HEK293 (cell line): ENCODE results near the gene HOXA4.

ENCODE experiments used
- GLIS1 ChIP-seq: fragments of 450-650 bp; formaldehyde crosslinking; IDR thresholded peaks from 2 replicates; pipeline ENCODE4 v1.5.1; 2016; ENCODE audit warnings: missing biosample characterization, missing genetic modification characterization
- HOXA7 ChIP-seq: sonication (generic); formaldehyde crosslinking; IDR thresholded peaks from 2 replicates; pipeline ENCODE4 v1.8.1; 2022; ENCODE audit warnings: missing genetic modification reagents, borderline replicate concordance
- SP7 ChIP-seq: fragments of 450-650 bp; formaldehyde crosslinking; IDR thresholded peaks from 2 replicates; pipeline ENCODE4 v1.5.1; 2016; ENCODE audit warnings: missing biosample characterization, missing genetic modification characterization
- TCF7L2 ChIP-seq: IDR thresholded peaks from 2 replicates; pipeline ENCODE4 v1.6.1; 2011; ENCODE audit warnings: low read depth, mild to moderate bottlenecking, inconsistent platforms, low read length, moderate library complexity, borderline replicate concordance
- ZBTB21 ChIP-seq: fragments of 450-650 bp; formaldehyde crosslinking; IDR thresholded peaks from 2 replicates; pipeline ENCODE4 v1.5.1; 2017; ENCODE audit warnings: missing biosample characterization, missing genetic modification characterization
- ZNF157 ChIP-seq: fragments of 450-650 bp; formaldehyde crosslinking; IDR thresholded peaks from 2 replicates; pipeline ENCODE4 v1.5.1; 2016; ENCODE audit warnings: missing biosample characterization, missing genetic modification characterization
- ZNF24 ChIP-seq: fragments of 450-650 bp; formaldehyde crosslinking; IDR thresholded peaks from 2 replicates; pipeline ENCODE4 v1.5.1; 2016; ENCODE audit warnings: missing biosample characterization, missing genetic modification characterization
- ZNF423 ChIP-seq: fragments of 450-650 bp; formaldehyde crosslinking; IDR thresholded peaks from 2 replicates; pipeline ENCODE4 v1.5.1; 2016; ENCODE audit warnings: missing biosample characterization, missing genetic modification characterization
- ZNF433 ChIP-seq: fragments of 450-650 bp; formaldehyde crosslinking; IDR thresholded peaks from 2 replicates; pipeline ENCODE4 v1.5.1; 2016; ENCODE audit warnings: missing biosample characterization, missing genetic modification characterization, low read depth
- ZNF473 ChIP-seq: fragments of 450-650 bp; formaldehyde crosslinking; IDR thresholded peaks from 2 replicates; pipeline ENCODE4 v1.5.1; 2017; ENCODE audit warnings: missing biosample characterization, missing genetic modification characterization
- TF ChIP-seq, protein P1 (sequence below): fragments of 450-650 bp; formaldehyde crosslinking; IDR thresholded peaks from 2 replicates; pipeline ENCODE4 v1.5.1; 2016; ENCODE audit warnings: missing biosample characterization, missing genetic modification characterization
- TF ChIP-seq, protein P2 (sequence below): fragments of 450-650 bp; formaldehyde crosslinking; IDR thresholded peaks from 2 replicates; pipeline ENCODE4 v1.5.1; 2016; ENCODE audit warnings: missing biosample characterization, missing genetic modification characterization

DNA sequence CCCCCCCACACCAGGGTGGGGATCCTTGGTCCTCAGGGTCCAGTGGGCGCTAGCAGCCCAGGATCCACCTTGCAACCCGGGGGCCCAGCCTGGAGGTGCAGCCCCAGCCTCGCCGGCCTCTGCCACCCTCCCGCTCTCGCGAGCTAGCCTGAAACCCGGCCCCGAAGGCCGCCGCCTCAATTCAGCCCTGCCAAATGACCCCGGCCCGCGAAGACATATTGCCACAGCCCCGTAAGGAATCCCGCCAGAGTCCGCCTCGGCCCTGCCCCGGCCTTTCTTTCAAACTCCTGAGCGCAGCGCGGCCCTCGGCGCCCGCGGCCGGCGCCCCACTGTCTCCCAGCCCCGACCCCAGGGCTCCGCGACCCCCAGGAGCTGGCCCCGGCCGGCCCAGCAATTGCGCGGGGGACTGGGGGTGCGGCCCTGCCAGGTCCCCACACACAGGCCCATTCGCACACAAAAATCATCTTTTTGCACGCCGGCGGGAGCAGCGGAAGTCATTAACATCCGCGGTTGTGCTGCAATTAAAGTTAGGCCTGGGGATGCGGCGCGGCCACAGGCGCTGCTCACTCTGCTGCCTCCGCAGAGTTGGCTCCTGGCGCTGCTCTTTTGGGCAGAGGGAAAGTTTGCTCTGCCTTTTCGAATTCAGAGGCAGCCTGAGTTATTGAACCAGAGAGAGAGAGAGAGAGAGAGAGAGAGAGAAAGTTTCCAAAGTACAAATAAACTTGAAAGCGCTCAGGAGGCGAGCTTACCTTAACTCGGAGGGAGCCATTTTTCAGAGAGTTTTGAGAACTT, 9.0 kb upstream of the HOXA4 start:
- TF ChIP-seq, protein P1, sequence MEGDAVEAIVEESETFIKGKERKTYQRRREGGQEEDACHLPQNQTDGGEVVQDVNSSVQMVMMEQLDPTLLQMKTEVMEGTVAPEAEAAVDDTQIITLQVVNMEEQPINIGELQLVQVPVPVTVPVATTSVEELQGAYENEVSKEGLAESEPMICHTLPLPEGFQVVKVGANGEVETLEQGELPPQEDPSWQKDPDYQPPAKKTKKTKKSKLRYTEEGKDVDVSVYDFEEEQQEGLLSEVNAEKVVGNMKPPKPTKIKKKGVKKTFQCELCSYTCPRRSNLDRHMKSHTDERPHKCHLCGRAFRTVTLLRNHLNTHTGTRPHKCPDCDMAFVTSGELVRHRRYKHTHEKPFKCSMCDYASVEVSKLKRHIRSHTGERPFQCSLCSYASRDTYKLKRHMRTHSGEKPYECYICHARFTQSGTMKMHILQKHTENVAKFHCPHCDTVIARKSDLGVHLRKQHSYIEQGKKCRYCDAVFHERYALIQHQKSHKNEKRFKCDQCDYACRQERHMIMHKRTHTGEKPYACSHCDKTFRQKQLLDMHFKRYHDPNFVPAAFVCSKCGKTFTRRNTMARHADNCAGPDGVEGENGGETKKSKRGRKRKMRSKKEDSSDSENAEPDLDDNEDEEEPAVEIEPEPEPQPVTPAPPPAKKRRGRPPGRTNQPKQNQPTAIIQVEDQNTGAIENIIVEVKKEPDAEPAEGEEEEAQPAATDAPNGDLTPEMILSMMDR (tag by site-specific recombination), result no peak
- TF ChIP-seq GLIS1 (tag by site-specific recombination) (no peak), ZNF157 (tag by site-specific recombination) (no peak), HOXA7 (CRISPR knock-in tag) (no peak), TCF7L2 (no peak), ZBTB21 (tag by site-specific recombination) (no peak), ZNF24 (no peak), ZNF423 (tag by site-specific recombination) (peak; percentile 56; the same call in 1 of the 2 replicates), SP7 (tag by site-specific recombination) (no peak), ZNF473 (tag by site-specific recombination) (no peak), ZNF433 (no peak)
- TF ChIP-seq, protein P2, sequence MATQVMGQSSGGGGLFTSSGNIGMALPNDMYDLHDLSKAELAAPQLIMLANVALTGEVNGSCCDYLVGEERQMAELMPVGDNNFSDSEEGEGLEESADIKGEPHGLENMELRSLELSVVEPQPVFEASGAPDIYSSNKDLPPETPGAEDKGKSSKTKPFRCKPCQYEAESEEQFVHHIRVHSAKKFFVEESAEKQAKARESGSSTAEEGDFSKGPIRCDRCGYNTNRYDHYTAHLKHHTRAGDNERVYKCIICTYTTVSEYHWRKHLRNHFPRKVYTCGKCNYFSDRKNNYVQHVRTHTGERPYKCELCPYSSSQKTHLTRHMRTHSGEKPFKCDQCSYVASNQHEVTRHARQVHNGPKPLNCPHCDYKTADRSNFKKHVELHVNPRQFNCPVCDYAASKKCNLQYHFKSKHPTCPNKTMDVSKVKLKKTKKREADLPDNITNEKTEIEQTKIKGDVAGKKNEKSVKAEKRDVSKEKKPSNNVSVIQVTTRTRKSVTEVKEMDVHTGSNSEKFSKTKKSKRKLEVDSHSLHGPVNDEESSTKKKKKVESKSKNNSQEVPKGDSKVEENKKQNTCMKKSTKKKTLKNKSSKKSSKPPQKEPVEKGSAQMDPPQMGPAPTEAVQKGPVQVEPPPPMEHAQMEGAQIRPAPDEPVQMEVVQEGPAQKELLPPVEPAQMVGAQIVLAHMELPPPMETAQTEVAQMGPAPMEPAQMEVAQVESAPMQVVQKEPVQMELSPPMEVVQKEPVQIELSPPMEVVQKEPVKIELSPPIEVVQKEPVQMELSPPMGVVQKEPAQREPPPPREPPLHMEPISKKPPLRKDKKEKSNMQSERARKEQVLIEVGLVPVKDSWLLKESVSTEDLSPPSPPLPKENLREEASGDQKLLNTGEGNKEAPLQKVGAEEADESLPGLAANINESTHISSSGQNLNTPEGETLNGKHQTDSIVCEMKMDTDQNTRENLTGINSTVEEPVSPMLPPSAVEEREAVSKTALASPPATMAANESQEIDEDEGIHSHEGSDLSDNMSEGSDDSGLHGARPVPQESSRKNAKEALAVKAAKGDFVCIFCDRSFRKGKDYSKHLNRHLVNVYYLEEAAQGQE (tag by site-specific recombination), result no peak
